BLaER1 treated with 17β-estradiol and CSF1 and Interleukin-3, amounts not matched to agents 10 nM and 100 nM (cell line): ENCODE measurements around the gene SLC35D3.
A peak's percentile ranks its signal among the peaks of the same experiment; 100 is the strongest.
"Not testable (repeated sequence)": the region's sequence is repeated elsewhere in the genome, so short reads cannot be mapped to it uniquely, and the experiment has no call there.

ENCODE experiments used
- H3K27ac ChIP-seq, 11 experiments: shearing (Covaris generic); formaldehyde crosslinking; 2 replicates each; pipeline ENCODE4 v1.8.1; 2022
- H3K27me3 ChIP-seq, 11 experiments: shearing (Covaris generic); formaldehyde crosslinking; 2 replicates each; pipeline ENCODE4 v1.8.1; 2022
- H3K36me3 ChIP-seq, 11 experiments: shearing (Covaris generic); formaldehyde crosslinking; 2 replicates each; pipeline ENCODE4 v1.8.1; 2022
- H3K4me1 ChIP-seq, 10 experiments: shearing (Covaris generic); formaldehyde crosslinking; 2 replicates each; pipeline ENCODE4 v1.8.1; 2022
- H3K4me2 ChIP-seq, 11 experiments: shearing (Covaris generic); formaldehyde crosslinking; 2 replicates each; pipeline ENCODE4 v1.8.1; 2022
- H3K4me3 ChIP-seq, 10 experiments: shearing (Covaris generic); formaldehyde crosslinking; 2 replicates each; pipeline ENCODE4 v1.8.1; 2022
- H3K9ac ChIP-seq, 11 experiments: shearing (Covaris generic); formaldehyde crosslinking; 2 replicates each; pipeline ENCODE4 v1.8.1; 2022
- H3K9me3 ChIP-seq, 11 experiments: shearing (Covaris generic); formaldehyde crosslinking; replicated peaks in 1 of 11; 2 replicates each; pipeline ENCODE4 v1.8.1; 2022
- H4K20me1 ChIP-seq, 11 experiments: shearing (Covaris generic); formaldehyde crosslinking; 2 replicates each; pipeline ENCODE4 v1.8.1; 2022
- Cebpa-rat ChIP-seq, 11 experiments: shearing (Covaris generic); IDR thresholded peaks; 2 replicates each; pipeline ENCODE4 v1.8.1; 2022

SLC35D3 gene

DNA sequence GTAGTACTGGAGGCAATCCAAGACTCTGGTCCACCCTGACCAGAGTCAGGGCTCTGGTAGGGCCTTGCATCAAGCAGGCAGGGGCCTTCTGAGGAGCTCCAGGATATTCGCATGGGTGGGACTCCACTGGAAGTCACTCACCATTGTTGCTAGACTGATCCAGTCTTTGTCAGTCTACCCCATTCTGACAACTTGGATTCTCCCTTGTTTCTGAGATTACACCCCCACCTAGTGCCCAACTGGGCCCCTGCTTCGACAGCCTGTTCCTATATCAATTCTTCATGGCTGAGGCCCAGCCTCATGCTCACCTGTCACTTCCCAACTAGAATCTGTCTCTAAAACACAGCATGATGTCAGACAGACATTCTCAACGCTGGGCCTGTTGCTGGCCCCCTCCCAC is 5.2 kb downstream of the SLC35D3 start:
- Histone ChIP-seq H3K4me1 (peaks cover 0 to 3% (median 2%) of the 10 kb centered on the region in 10 experiments; a peak in 12 of 20 replicates), H3K27ac (no peak overlapping the region), H3K36me3 (no peaks in the 10 kb centered on the region), H3K4me2 (no peak overlapping the region), H3K9ac (no peak overlapping the region), H3K27me3 (peaks cover 26 to 42% (median 36%) of the 10 kb centered on the region in 11 experiments), H4K20me1 (peaks cover 0 to 8% (median 2%) of the 10 kb centered on the region in 11 experiments; a peak in 8 of 22 replicates), H3K9me3 (peaks cover 12 to 20% (median 15%) of the 10 kb centered on the region in 11 experiments; a peak in 21 of 22 replicates), H3K4me3 (no peak overlapping the region)
- no peak for TF ChIP-seq Cebpa-rat (IDR thresholded peaks at IDR 0.05)

- no peaks in the 10 kb centered on the region for H3K4me1 ChIP-seq
- H3K36me3 ChIP-seq = no peaks in the 10 kb centered on the region
- H3K4me2 ChIP-seq = no peak overlapping the region
- H3K9me3 ChIP-seq = no peaks in the 10 kb centered on the region
- TF ChIP-seq Cebpa-rat (IDR thresholded peaks at IDR 0.05) = no peak
- no peak overlapping the region for H3K27ac ChIP-seq
- H4K20me1 ChIP-seq = no peaks in the 10 kb centered on the region
- H3K27me3 ChIP-seq = peaks cover 0 to 13% (median 7%) of the 10 kb centered on the region in 11 experiments; a peak in 11 of 22 replicates
- H3K4me3 ChIP-seq = no peak overlapping the region
- no peak overlapping the region for H3K9ac ChIP-seq
Measured at GRCh38 chr6:136930528-136930927, 8.4 kb downstream of the SLC35D3 start.

GRCh38 chr6:136932599-136932998 is 10.5 kb downstream of the SLC35D3 start:
- no peaks in the 10 kb centered on the region for H3K4me1 ChIP-seq
- H3K9me3 ChIP-seq = no peaks in the 10 kb centered on the region
- no peaks in the 10 kb centered on the region for H3K27me3 ChIP-seq
- H3K4me2 ChIP-seq = no peak overlapping the region
- no peaks in the 10 kb centered on the region for H4K20me1 ChIP-seq
- no peak overlapping the region for H3K4me3 ChIP-seq
- H3K27ac ChIP-seq = no peak overlapping the region
- no peak for TF ChIP-seq Cebpa-rat (IDR thresholded peaks at IDR 0.05)
- H3K36me3 ChIP-seq = no peaks in the 10 kb centered on the region
- no peak overlapping the region for H3K9ac ChIP-seq

DNA sequence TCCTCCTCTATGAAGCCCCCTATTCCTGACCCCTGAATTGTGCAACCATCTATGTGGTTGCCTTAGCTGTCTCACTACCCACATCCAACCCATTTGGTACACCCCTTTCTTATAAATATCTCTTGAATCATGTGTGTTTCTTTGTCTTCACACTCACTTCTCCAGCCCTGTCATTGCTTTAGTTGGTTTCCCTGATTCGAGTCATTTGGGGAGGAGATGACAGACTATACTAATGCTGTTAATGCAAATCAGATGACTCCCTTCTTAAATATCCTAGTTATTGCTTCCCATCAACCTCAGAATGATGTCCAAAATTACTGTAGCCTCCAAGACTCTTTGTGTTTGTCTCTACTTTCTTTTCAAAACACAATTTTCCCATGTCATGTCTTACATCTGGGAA is 23.0 kb downstream of the SLC35D3 start:
- no peak overlapping the region for H3K4me3 ChIP-seq
- H3K9me3 ChIP-seq = peaks cover 10 to 37% (median 21%) of the 10 kb centered on the region in 11 experiments; a peak in 17 of 22 replicates
- no peaks in the 10 kb centered on the region for H3K27me3 ChIP-seq
- peak overlapping the region in 5 of 11 experiments; percentile 20 to 61 (median 39); a peak in 7 of 22 replicates for H3K27ac ChIP-seq
- no peaks in the 10 kb centered on the region for H3K36me3 ChIP-seq
- no peak overlapping the region for H3K9ac ChIP-seq
- H3K4me2 ChIP-seq = peak overlapping the region; percentile 40 to 74 (median 60)
- H3K4me1 ChIP-seq = peaks cover 12 to 23% (median 18%) of the 10 kb centered on the region in 10 experiments
- H4K20me1 ChIP-seq = no peaks in the 10 kb centered on the region
- TF ChIP-seq Cebpa-rat (IDR thresholded peaks at IDR 0.05) = no peak

DNA sequence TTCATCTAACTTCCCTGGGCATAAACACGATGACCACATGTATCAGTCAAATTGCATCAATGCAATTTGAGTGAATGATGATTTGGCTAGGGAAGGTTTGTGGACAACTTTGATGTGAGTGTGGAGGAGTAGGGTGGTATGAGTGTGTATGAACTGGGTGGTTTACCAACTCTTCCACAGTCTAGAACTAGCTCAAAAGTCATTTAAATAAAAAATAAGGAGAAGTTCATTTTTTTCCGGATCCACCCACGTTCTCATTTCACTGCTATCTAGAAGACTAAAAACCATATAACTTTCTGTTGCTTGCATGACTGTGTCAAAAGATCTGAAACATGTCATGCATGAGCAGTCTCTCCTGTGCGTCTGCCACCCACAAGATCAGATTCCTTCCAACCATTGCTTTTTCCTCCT is 23.6 kb downstream of the SLC35D3 start:
- TF ChIP-seq Cebpa-rat (IDR thresholded peaks at IDR 0.05) = no peak
- Histone ChIP-seq H3K9ac (no peak overlapping the region), H3K4me3 (no peak overlapping the region), H3K27ac (peak overlapping the region in 5 of 11 experiments; percentile 26 to 61 (median 39); a peak in 7 of 22 replicates), H4K20me1 (no peaks in the 10 kb centered on the region), H3K27me3 (no peaks in the 10 kb centered on the region), H3K4me1 (peaks cover 12 to 23% (median 18%) of the 10 kb centered on the region in 10 experiments), H3K36me3 (no peaks in the 10 kb centered on the region), H3K9me3 (peaks cover 10 to 33% (median 19%) of the 10 kb centered on the region in 11 experiments; a peak in 17 of 22 replicates), H3K4me2 (peak overlapping the region; percentile 40 to 74 (median 60))

DNA sequence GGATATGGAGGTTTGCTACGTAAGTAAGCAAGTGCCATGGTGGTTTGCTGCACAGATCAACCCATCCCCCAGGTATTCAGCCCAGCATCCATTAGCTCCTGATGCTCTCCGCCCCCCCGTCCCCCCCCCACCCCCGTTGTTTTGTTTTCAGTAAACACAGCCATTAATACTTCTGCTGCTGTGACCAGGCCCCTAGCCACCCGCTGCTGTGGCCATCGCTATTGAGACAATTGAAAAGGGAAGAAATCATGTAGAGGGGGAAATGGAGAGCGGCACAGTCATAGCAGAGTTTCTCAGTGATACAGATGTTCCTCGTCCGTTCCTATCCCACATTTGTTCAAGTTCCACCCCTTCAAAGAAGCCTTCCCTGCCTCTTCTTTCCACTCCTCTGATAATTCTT is 24.9 kb downstream of the SLC35D3 start:
- H3K4me1 ChIP-seq = peaks cover 12 to 23% (median 18%) of the 10 kb centered on the region in 10 experiments
- H3K27ac ChIP-seq = no peak overlapping the region
- no peaks in the 10 kb centered on the region for H3K36me3 ChIP-seq
- TF ChIP-seq Cebpa-rat (IDR thresholded peaks at IDR 0.05) = no peak
- peaks cover 0 to 20% (median 7%) of the 10 kb centered on the region in 11 experiments; a peak in 10 of 22 replicates for H3K9me3 ChIP-seq
- no peak overlapping the region for H3K9ac ChIP-seq
- H3K4me2 ChIP-seq = no peak overlapping the region
- no peak overlapping the region for H3K4me3 ChIP-seq
- H3K27me3 ChIP-seq = no peaks in the 10 kb centered on the region
- no peaks in the 10 kb centered on the region for H4K20me1 ChIP-seq

DNA sequence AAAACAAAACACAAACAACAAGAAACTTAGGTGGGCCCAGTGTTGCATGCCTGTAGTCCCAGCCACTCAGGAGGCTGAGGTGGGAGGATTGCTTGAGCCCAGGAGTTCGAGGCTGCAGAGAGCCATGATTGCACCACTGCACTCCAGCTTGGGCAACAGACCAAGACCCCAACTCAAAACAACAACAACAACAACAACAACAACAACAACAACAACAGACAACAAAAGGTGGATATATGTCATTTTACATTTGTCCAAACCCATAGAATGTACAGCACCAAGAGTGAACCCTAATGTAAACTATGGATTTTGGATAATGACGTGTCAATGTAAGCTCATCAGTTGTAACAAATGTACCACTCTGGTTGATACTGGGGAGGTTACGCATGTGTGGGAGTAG is 27.9 kb downstream of the SLC35D3 start:
- H3K27me3 ChIP-seq, H3K4me2 ChIP-seq, H3K36me3 ChIP-seq, H4K20me1 ChIP-seq, H3K27ac ChIP-seq, H3K4me3 ChIP-seq, H3K9ac ChIP-seq: not testable (repeated sequence)
- Histone ChIP-seq H3K4me1 (peaks cover 14 to 25% (median 19%) of the 10 kb centered on the region in 10 experiments), H3K9me3 (peaks cover 0 to 18% (median 7%) of the 10 kb centered on the region in 11 experiments; a peak in 9 of 22 replicates)

DNA sequence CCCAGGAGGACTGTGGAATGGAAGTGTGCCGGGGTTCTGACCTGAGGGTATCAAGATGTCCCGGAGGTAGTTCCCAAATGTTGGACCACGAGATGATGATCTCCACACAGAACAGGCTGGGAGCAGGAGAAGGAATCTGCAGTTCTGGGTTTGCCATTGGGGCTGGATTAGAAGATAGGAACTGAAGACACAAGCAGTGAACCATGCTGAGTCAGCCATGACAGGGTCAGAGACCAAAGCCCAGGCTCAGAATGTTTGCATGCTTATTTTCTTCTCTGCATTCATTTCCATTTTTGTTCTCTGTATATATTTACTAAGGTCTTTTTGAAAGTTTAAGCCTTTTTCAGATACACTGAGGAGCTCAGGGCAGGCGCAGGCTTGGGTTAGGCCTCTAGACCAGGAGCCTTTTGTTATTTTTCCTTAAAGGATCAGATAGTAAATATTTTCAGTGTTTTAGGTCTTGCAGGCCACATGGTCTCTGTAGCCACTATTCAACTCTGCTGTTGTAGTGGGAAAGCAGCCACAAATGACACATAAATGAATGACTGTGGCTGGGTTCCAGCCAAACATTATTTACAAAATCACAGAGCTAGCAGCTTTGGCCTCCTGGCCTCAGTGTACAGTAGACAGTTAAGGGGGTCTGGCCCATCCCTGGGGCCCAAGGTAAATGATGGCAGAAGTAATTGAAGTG is 28.5 kb downstream of the SLC35D3 start:
- Histone ChIP-seq H3K9ac (no peak overlapping the region), H3K4me3 (no peak overlapping the region), H3K27ac (no peak overlapping the region), H3K4me1 (peaks cover 7 to 21% (median 17%) of the 10 kb centered on the region in 10 experiments), H3K27me3 (no peaks in the 10 kb centered on the region), H3K4me2 (no peak overlapping the region), H3K36me3 (no peaks in the 10 kb centered on the region), H4K20me1 (no peaks in the 10 kb centered on the region), H3K9me3 (peaks cover 0 to 18% (median 7%) of the 10 kb centered on the region in 11 experiments; a peak in 9 of 22 replicates)
- TF ChIP-seq Cebpa-rat (IDR thresholded peaks at IDR 0.05) = no peak

GRCh38 chr6:136952714-136953260 is 30.7 kb downstream of the SLC35D3 start:
- Histone ChIP-seq H4K20me1 (no peaks in the 10 kb centered on the region), H3K4me1 (peaks cover 13 to 33% (median 19%) of the 10 kb centered on the region in 10 experiments), H3K27ac (no peak overlapping the region), H3K4me2 (peak overlapping the region in 1 of 11 experiments; percentile 10; a peak in 1 of 22 replicates), H3K36me3 (no peaks in the 10 kb centered on the region), H3K9ac (no peak overlapping the region), H3K4me3 (no peak overlapping the region), H3K27me3 (no peaks in the 10 kb centered on the region), H3K9me3 (peaks cover 0 to 18% (median 7%) of the 10 kb centered on the region in 11 experiments; a peak in 9 of 22 replicates)
- TF ChIP-seq Cebpa-rat (IDR thresholded peaks at IDR 0.05) = no peak
